ENCODE results near the gene SORL1-AS1.

DNA sequence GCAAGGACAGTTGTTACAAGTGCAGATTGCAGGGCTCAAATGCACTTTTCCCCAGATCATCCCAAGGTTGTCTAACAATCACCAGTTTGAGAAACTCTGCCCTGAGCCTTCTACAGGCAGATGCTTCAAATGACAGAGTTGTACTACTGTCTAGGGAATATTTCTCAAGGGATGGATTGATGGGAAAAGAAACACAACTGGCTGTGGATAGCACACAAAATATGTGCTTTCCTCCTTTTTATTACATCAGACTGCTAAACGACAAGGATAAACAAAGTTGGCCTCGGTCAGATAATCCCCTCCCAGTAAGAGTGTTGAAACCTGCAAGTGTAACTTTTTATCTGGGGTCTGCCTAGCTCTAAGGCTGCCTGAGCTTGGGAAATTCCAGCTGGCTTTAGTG is 46.6 kb upstream of the SORL1-AS1 start:
- TF ChIP-seq, protein P1, sequence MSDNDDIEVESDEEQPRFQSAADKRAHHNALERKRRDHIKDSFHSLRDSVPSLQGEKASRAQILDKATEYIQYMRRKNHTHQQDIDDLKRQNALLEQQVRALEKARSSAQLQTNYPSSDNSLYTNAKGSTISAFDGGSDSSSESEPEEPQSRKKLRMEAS (IDR thresholded peaks at IDR 0.05; ENCODE audit: insufficient read depth, insufficient read length), result no peak
- TF ChIP-seq, protein P2, sequence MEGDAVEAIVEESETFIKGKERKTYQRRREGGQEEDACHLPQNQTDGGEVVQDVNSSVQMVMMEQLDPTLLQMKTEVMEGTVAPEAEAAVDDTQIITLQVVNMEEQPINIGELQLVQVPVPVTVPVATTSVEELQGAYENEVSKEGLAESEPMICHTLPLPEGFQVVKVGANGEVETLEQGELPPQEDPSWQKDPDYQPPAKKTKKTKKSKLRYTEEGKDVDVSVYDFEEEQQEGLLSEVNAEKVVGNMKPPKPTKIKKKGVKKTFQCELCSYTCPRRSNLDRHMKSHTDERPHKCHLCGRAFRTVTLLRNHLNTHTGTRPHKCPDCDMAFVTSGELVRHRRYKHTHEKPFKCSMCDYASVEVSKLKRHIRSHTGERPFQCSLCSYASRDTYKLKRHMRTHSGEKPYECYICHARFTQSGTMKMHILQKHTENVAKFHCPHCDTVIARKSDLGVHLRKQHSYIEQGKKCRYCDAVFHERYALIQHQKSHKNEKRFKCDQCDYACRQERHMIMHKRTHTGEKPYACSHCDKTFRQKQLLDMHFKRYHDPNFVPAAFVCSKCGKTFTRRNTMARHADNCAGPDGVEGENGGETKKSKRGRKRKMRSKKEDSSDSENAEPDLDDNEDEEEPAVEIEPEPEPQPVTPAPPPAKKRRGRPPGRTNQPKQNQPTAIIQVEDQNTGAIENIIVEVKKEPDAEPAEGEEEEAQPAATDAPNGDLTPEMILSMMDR (IDR thresholded peaks at IDR 0.05; ENCODE audit: extremely low read depth in 1 of 2, insufficient read depth in 1 of 2, low read depth in 1 of 2, low read length in 2 of 2), result no peak
- TF ChIP-seq FOS (IDR thresholded peaks at IDR 0.05; ENCODE audit: borderline replicate concordance, insufficient read depth, low read length) (no peak), POLR2AphosphoS5 (IDR thresholded peaks at IDR 0.05; ENCODE audit: insufficient read depth, low read depth, low read length) (no peak), POLR2A (IDR thresholded peaks at IDR 0.05; ENCODE audit: low read depth, low read length) (no peak), EZH2 (IDR thresholded peaks at IDR 0.05; ENCODE audit: borderline replicate concordance, low read depth, low read length, severe bottlenecking) (no peak)
